A172 (cell line): ENCODE results near the gene FFAR4. TPM values are rescaled to one million over a fixed set of nuclear protein-coding genes. Genes with fewer than 3 reads are reported as not detected.

Source experiments
- DNase-seq: peaks from one replicate; pipeline ENCODE4 v3.0.0-alpha.2; 2015; ENCODE audit warnings: low spot score
- total RNA-seq: library from RNA; depleted of rRNA; stranded (reverse); fragments of >200 nt; shearing (Covaris generic); gene quantifications from 2 replicates; pipeline ENCODE4 v1.2.3, GENCODE V29; 2014

The FFAR4 gene
- total RNA-seq, 1 experiment from 2014 or later = not detected

GRCh38 chr10:93572606-93573005 is 6.1 kb downstream of the FFAR4 start:
- DNase-seq = no peak

- peak; percentile 45 for DNase-seq
Observed at GRCh38 chr10:93573051-93573909, 6.8 kb downstream of the FFAR4 start.

- no peak for DNase-seq
Observed at GRCh38 chr10:93573924-93574323, 7.5 kb downstream of the FFAR4 start.

GRCh38 chr10:93576888-93577287 is 10.4 kb downstream of the FFAR4 start:
- no peak for DNase-seq

- DNase-seq = no peak
Observed at GRCh38 chr10:93577565-93577964, 11.1 kb downstream of the FFAR4 start.

- DNase-seq = peak; percentile 35
Observed at GRCh38 chr10:93579089-93579488, 12.6 kb downstream of the FFAR4 start.

- no peak for DNase-seq
Observed at GRCh38 chr10:93579985-93580711, 13.7 kb downstream of the FFAR4 start.

- DNase-seq = no peak
Observed at GRCh38 chr10:93580828-93581227, 14.4 kb downstream of the FFAR4 start.

- no peak for DNase-seq
Observed at GRCh38 chr10:93584445-93584844, 18.0 kb downstream of the FFAR4 start.

- DNase-seq = no peak
Observed at GRCh38 chr10:93589648-93590562, 23.4 kb downstream of the FFAR4 start.

GRCh38 chr10:93590638-93591037 is 24.2 kb downstream of the FFAR4 start:
- DNase-seq = no peak

- no peak for DNase-seq
Observed at GRCh38 chr10:93591065-93591808, 24.8 kb downstream of the FFAR4 start.

GRCh38 chr10:93593254-93593653 is 26.8 kb downstream of the FFAR4 start:
- DNase-seq = no peak

- DNase-seq = no peak
Observed at GRCh38 chr10:93593749-93594148, 27.3 kb downstream of the FFAR4 start.

GRCh38 chr10:93594518-93594917 is 28.1 kb downstream of the FFAR4 start:
- DNase-seq = no peak

GRCh38 chr10:93595378-93596161 is 29.1 kb downstream of the FFAR4 start:
- DNase-seq = no peak

- no peak for DNase-seq
Observed at GRCh38 chr10:93596539-93596938, 30.1 kb downstream of the FFAR4 start.

- no peak for DNase-seq
Observed at GRCh38 chr10:93597075-93597599, 30.7 kb downstream of the FFAR4 start.

- DNase-seq = no peak
Observed at GRCh38 chr10:93598157-93598556, 31.7 kb downstream of the FFAR4 start.

- no peak for DNase-seq
Observed at GRCh38 chr10:93599335-93599734, 32.9 kb downstream of the FFAR4 start.
